OCI-LY7 (cell line): Measurements from ENCODE around the gene STX8. TPM values are rescaled to one million over a fixed set of nuclear protein-coding genes. Genes with fewer than 3 reads are reported as not detected.

ENCODE experiments used
- BruUV-seq: library from RNA; stranded (reverse); fragments of 400-500 nt; replicated peaks from 2 replicates; lab custom pipeline; 2021; lab: Mats Ljungman, UMichigan
- CTCF ChIA-PET: fragments of 300-600 bp; sonication (Branson Sonifier 250); formaldehyde crosslinking; loops from one replicate; lab custom pipeline; 2022; ENCODE audit warnings: antibody characterized with exemption; ENCODE audit not compliant: unreplicated experiment; lab: Charles Lee
- POLR2A ChIA-PET: fragments of 300-600 bp; sonication (Branson Sonifier 250); formaldehyde crosslinking; loops from one replicate; lab custom pipeline; 2022; ENCODE audit warnings: antibody characterized with exemption; lab: Charles Lee
- DNase-seq: peaks from one replicate; pipeline ENCODE4 v3.0.0-alpha.2; 2015; ENCODE audit warnings: low spot score
- H2AFZ ChIP-seq: fragments of 200-600 bp; sonication (generic), shearing (Covaris generic); 2 replicates; pipeline ENCODE4 v1.6.1; 2014; ENCODE audit warnings: mild to moderate bottlenecking, antibody characterized with exemption, low read length, moderate library complexity
- H3K27ac ChIP-seq: fragments of 200-600 bp; sonication (generic); 2 replicates; pipeline ENCODE4 v1.5.1; 2014; ENCODE audit warnings: mixed run types, low read depth, mild to moderate bottlenecking, moderate library complexity, low read length, inconsistent platforms; ENCODE audit not compliant: poor library complexity, severe bottlenecking
- H3K36me3 ChIP-seq: fragments of 200-600 bp; sonication (generic); 2 replicates; pipeline ENCODE4 v1.6.1; 2014; ENCODE audit warnings: mild to moderate bottlenecking, antibody characterized with exemption, low read length, moderate library complexity, mixed read lengths; ENCODE audit not compliant: insufficient read depth
- H3K4me1 ChIP-seq: fragments of 200-600 bp; sonication (generic); 2 replicates; pipeline ENCODE4 v1.5.1; 2014; ENCODE audit warnings: mild to moderate bottlenecking, low read length; ENCODE audit not compliant: insufficient read depth, poor library complexity, severe bottlenecking
- H3K4me2 ChIP-seq: fragments of 200-600 bp; sonication (generic); 2 replicates; pipeline ENCODE4 v1.6.1; 2014; ENCODE audit warnings: mild to moderate bottlenecking, low read length
- H3K4me3 ChIP-seq: fragments of 200-600 bp; sonication (generic); 2 replicates; pipeline ENCODE4 v1.5.1; 2014; ENCODE audit warnings: mild to moderate bottlenecking, low read depth, low read length; ENCODE audit not compliant: poor library complexity, severe bottlenecking
- H3K79me2 ChIP-seq: fragments of 200-600 bp; sonication (generic); 2 replicates; pipeline ENCODE4 v1.6.1; 2016; ENCODE audit warnings: low read depth, mild to moderate bottlenecking, low read length, moderate library complexity, mixed read lengths; ENCODE audit not compliant: insufficient read depth
- H3K9me2 ChIP-seq: fragments of 200-600 bp; sonication (generic); 2 replicates; pipeline ENCODE4 v1.6.1; 2016; ENCODE audit warnings: mild to moderate bottlenecking, low read length, mixed read lengths; ENCODE audit not compliant: insufficient read depth
- H3K9me3 ChIP-seq: fragments of 200-600 bp; sonication (generic); 2 replicates; pipeline ENCODE4 v1.6.1; 2014; ENCODE audit warnings: mild to moderate bottlenecking, mixed run types, low read length, mixed read lengths
- H4K20me1 ChIP-seq: fragments of 200-600 bp; sonication (generic); 2 replicates; pipeline ENCODE4 v1.6.1; 2014; ENCODE audit warnings: mild to moderate bottlenecking, antibody characterized with exemption, low read length, moderate library complexity, mixed read lengths; ENCODE audit not compliant: insufficient read depth
- CTCF ChIP-seq: fragments of 200-600 bp; sonication (generic); conservative IDR thresholded peaks from 2 replicates; pipeline ENCODE4 v1.5.1; 2014; ENCODE audit warnings: mild to moderate bottlenecking, antibody characterized with exemption, low read length, moderate library complexity, mixed read lengths
- EZH2phosphoT487 ChIP-seq: fragments of 200-600 bp; sonication (generic); IDR thresholded peaks from 2 replicates; pipeline ENCODE4 v1.6.1; 2018; ENCODE audit warnings: low read depth, borderline replicate concordance, mild to moderate bottlenecking, mixed run types, antibody characterized with exemption, low read length, moderate library complexity, mixed read lengths
- intact Hi-C: fragments of 100-400 bp; cut with micrococcal nuclease; formaldehyde crosslinking; loops from one replicate; pipeline ENCODE4 v1.10.0; 2022; ENCODE audit not compliant: unreplicated experiment
- total RNA-seq, 2 experiments: library from RNA; depleted of rRNA in 1 of 2; stranded (reverse); fragments of >200 nt in 1 of 2; shearing (Covaris generic) in 1 of 2; gene quantifications; 2 replicates each; pipeline ENCODE4 v1.2.3, GENCODE V29; 2014 to 2022

STX8 gene
- total RNA-seq, 2 experiments from 2014 or later: 56.7 to 69.0 TPM

- H3K9me2 ChIP-seq: no peaks in the 10 kb centered on the region
- H3K9me3 ChIP-seq: peaks cover 14% of the 10 kb centered on the region; the same call in 1 of the 2 replicates
- ChIA-PET CTCF (no interaction called here), POLR2A (interaction anchor here (0.7 kb wide), 1 partner anchor 78 kb away, joined by 3 read pairs; no protein-coding TSS in a partner anchor)
- no peaks in the 10 kb centered on the region for H3K4me1 ChIP-seq
- no peaks in the 10 kb centered on the region for H3K79me2 ChIP-seq
- no peaks in the 10 kb centered on the region for H3K36me3 ChIP-seq
- BruUV-seq: no TSS peak
- no peak for DNase-seq
- TF ChIP-seq EZH2phosphoT487 (no peak), CTCF (no peak)
- no peak overlapping the region for H3K4me2 ChIP-seq
- no peaks in the 10 kb centered on the region for H4K20me1 ChIP-seq
- no peak overlapping the region for H3K27ac ChIP-seq
- no peak overlapping the region for H3K4me3 ChIP-seq
- no peak overlapping the region for H2AFZ ChIP-seq
- intact Hi-C loops: no loop called here
These were observed 356.7 kb downstream of the STX8 start for GRCh38 chr17:9218911-9219310.

GRCh38 chr17:9218064-9218635 lies 357.5 kb downstream of the STX8 start:
- Histone ChIP-seq H3K4me1 (no peaks in the 10 kb centered on the region), H3K79me2 (no peaks in the 10 kb centered on the region), H3K27ac (no peak overlapping the region), H2AFZ (no peak overlapping the region), H3K4me2 (no peak overlapping the region), H3K4me3 (no peak overlapping the region), H3K36me3 (no peaks in the 10 kb centered on the region), H3K9me3 (peaks cover 14% of the 10 kb centered on the region; the same call in 1 of the 2 replicates), H3K9me2 (no peaks in the 10 kb centered on the region), H4K20me1 (no peaks in the 10 kb centered on the region)
- no peak for DNase-seq
- BruUV-seq: no TSS peak
- TF ChIP-seq CTCF (no peak), EZH2phosphoT487 (no peak)
- ChIA-PET CTCF (interaction anchor here (0.6 kb wide), 1 partner anchor 12 kb away, joined by 3 read pairs; no protein-coding TSS in a partner anchor), POLR2A (no interaction called here)
- intact Hi-C loops: no loop called here
